SK-N-SH (cell line): ENCODE data around the gene PYCARD. TPM values are rescaled to one million over a fixed set of nuclear protein-coding genes. Genes with fewer than 3 reads are reported as not detected.
"Not testable (repeated sequence)": the region's sequence is repeated elsewhere in the genome, so short reads cannot be mapped to it uniquely, and the experiment has no call there.

Source experiments
- CTCF ChIA-PET: fragments of 300-600, 350-600 bp; formaldehyde crosslinking; extraction: SDS; loops from one replicate; lab custom pipeline; 2021; lab: Yijun Ruan, JAX
- POLR2A ChIA-PET: fragments of 350-600 bp; sonication (Branson Sonifier 250); formaldehyde crosslinking; extraction: SDS; loops from one replicate; lab custom pipeline; 2020; ENCODE audit warnings: antibody characterized with exemption, inconsistent platforms; lab: Yijun Ruan, JAX
- DNase-seq: peaks from one replicate; pipeline ENCODE4 v3.0.0; 2012
- H2AFZ ChIP-seq: fragments of 200-600 bp; sonication (generic); 2 replicates; pipeline ENCODE4 v1.8.1; 2016; ENCODE audit warnings: antibody characterized with exemption, mild to moderate bottlenecking, low read depth
- H3F3A ChIP-seq: fragments of 200-600 bp; sonication (generic); replicated peaks from 2 replicates; pipeline ENCODE3; 2016; ENCODE audit warnings: antibody characterized with exemption, mild to moderate bottlenecking; ENCODE audit not compliant: insufficient read depth
- H3K27ac ChIP-seq, 2 experiments: fragments of 200-500 bp in 1 of 2; fragments of 200-600 bp in 1 of 2; sonication (Bioruptor generic) in 1 of 2; sonication (generic), shearing (Covaris generic) in 1 of 2; 2 replicates each; pipeline versions ENCODE4 v1.5.1 to v1.6.1; 2014 to 2016; ENCODE audit warnings: low read depth in 2 of 2, inconsistent platforms in 1 of 2, low read length in 1 of 2, mild to moderate bottlenecking in 1 of 2, mixed read lengths in 1 of 2
- H3K27me3 ChIP-seq: fragments of 200-600 bp; sonication (generic), shearing (Covaris generic); 2 replicates; pipeline ENCODE4 v1.6.1; 2016; ENCODE audit warnings: mixed run types; ENCODE audit not compliant: insufficient read depth
- H3K36me3 ChIP-seq, 2 experiments: fragments of 200-500 bp in 1 of 2; fragments of 200-600 bp in 1 of 2; sonication (Bioruptor generic) in 1 of 2; sonication (generic) in 1 of 2; replicated peaks in 1 of 2; 2 replicates each; pipeline versions ENCODE3 to v1.5.1; 2014 to 2016; ENCODE audit warnings: low read length in 1 of 2, mild to moderate bottlenecking in 1 of 2; ENCODE audit not compliant: insufficient read depth in 2 of 2, control insufficient read depth in 1 of 2
- H3K4me1 ChIP-seq, 2 experiments: fragments of 200-500 bp in 1 of 2; fragments of 200-600 bp in 1 of 2; sonication (Bioruptor generic) in 1 of 2; sonication (generic), shearing (Covaris generic) in 1 of 2; 2 replicates each; pipeline versions ENCODE4 v1.5.1 to v1.6.1; 2014 to 2016; ENCODE audit warnings: low read depth in 1 of 2, low read length in 1 of 2, mixed run types in 1 of 2; ENCODE audit not compliant: insufficient read depth in 2 of 2, control insufficient read depth in 1 of 2
- H3K4me2 ChIP-seq: fragments of 200-600 bp; sonication (generic), shearing (Covaris generic); 2 replicates; pipeline ENCODE4 v1.6.1; 2017; ENCODE audit warnings: mixed run types
- H3K4me3 ChIP-seq, 2 experiments: fragments of 200-500 bp in 1 of 2; fragments of 200-600 bp in 1 of 2; sonication (Bioruptor generic) in 1 of 2; sonication (generic), shearing (Covaris generic) in 1 of 2; 2 replicates each; pipeline versions ENCODE4 v1.5.1 to v1.8.1; 2014 to 2016; ENCODE audit warnings: low read depth in 2 of 2, inconsistent platforms in 1 of 2, low read length in 1 of 2, mild to moderate bottlenecking in 1 of 2, mixed read lengths in 1 of 2, moderate library complexity in 1 of 2
- H3K79me2 ChIP-seq: fragments of 200-600 bp; sonication (generic); 2 replicates; pipeline ENCODE4 v1.8.1; 2017; ENCODE audit warnings: mild to moderate bottlenecking; ENCODE audit not compliant: insufficient read depth
- H3K9ac ChIP-seq: fragments of 200-600 bp; sonication (generic); 2 replicates; pipeline ENCODE4 v1.6.1; 2017; ENCODE audit warnings: mixed run types
- H3K9me2 ChIP-seq: fragments of 200-600 bp; sonication (generic); 2 replicates; pipeline ENCODE4 v1.6.1; 2017; ENCODE audit warnings: mixed run types
- H3K9me3 ChIP-seq: fragments of 200-600 bp; sonication (generic); 2 replicates; pipeline ENCODE4 v1.6.1; 2017; ENCODE audit warnings: mixed run types, mild to moderate bottlenecking, moderate library complexity
- H4K20me1 ChIP-seq: fragments of 200-600 bp; sonication (generic); 2 replicates; pipeline ENCODE4 v1.6.1; 2017; ENCODE audit warnings: mild to moderate bottlenecking, mixed run types; ENCODE audit not compliant: insufficient read depth
- EZH2phosphoT487 ChIP-seq: fragments of 200-600 bp; sonication (generic); IDR thresholded peaks from 2 replicates; pipeline ENCODE4 v1.6.1; 2017; ENCODE audit warnings: low read depth, mixed run types, mild to moderate bottlenecking, antibody characterized with exemption, moderate library complexity, borderline replicate concordance
- FOSL2 ChIP-seq: IDR thresholded peaks from 2 replicates; pipeline ENCODE4 v1.4.0; 2012; ENCODE audit warnings: low read depth, mild to moderate bottlenecking, moderate library complexity, borderline replicate concordance
- GABPA ChIP-seq: IDR thresholded peaks from 2 replicates; pipeline ENCODE4 v1.4.0; 2012; ENCODE audit warnings: low read depth, mild to moderate bottlenecking
- GATA2 ChIP-seq: sonication (generic); formaldehyde crosslinking; IDR thresholded peaks from 2 replicates; pipeline ENCODE4 v1.5.0; 2020; ENCODE audit warnings: mild to moderate bottlenecking, missing genetic modification reagents
- MAX ChIP-seq: IDR thresholded peaks from 2 replicates; pipeline ENCODE4 v1.4.0; 2012; ENCODE audit warnings: low read depth
- REST ChIP-seq: IDR thresholded peaks from 2 replicates; pipeline ENCODE4 v1.6.1; 2012; ENCODE audit warnings: mild to moderate bottlenecking, low read depth, low read length, moderate library complexity
- RFX5 ChIP-seq: IDR thresholded peaks from 2 replicates; pipeline ENCODE4 v1.6.1; 2012; ENCODE audit warnings: mild to moderate bottlenecking, improper control_type of control experiment, low read length
- USF1 ChIP-seq: IDR thresholded peaks from 2 replicates; pipeline ENCODE4 v1.4.0; 2012; ENCODE audit warnings: low read depth, borderline replicate concordance
- WGBS: methylation state at CpG from one replicate; pipeline ENCODE4 v1.1.6; 2017; ENCODE audit warnings: low lambda C conversion rate; 5-methylcytosine and 5-hydroxymethylcytosine counted together
- polyA plus RNA-seq, 3 experiments: library from polyadenylated mRNA; depleted of rRNA; stranded (reverse); fragments of >200 nt; gene quantifications; 2 replicates each; pipeline ENCODE4 v1.2.3, GENCODE V29; 2012

The PYCARD gene
- polyA plus RNA-seq, 1 of the 3 experiments (the other 2 are of a cell fraction), result 0.28 TPM

GRCh38 chr16:31246296-31246695 is 43.7 kb upstream of the PYCARD start:
- TF ChIP-seq USF1, result no peak
- no peak for TF ChIP-seq EZH2phosphoT487
- TF ChIP-seq RFX5, result no peak
- no peak for TF ChIP-seq GATA2 (CRISPR knock-in tag)
- TF ChIP-seq FOSL2, result no peak
- no peak for TF ChIP-seq REST
- no peak for TF ChIP-seq MAX
- TF ChIP-seq GABPA, result no peak
- ChIA-PET POLR2A (no interaction called here), CTCF (interaction anchor here (0.5 kb wide), 1 partner anchor 38 kb away, joined by 3 read pairs; no protein-coding TSS in a partner anchor)
- H3K4me1 ChIP-seq, result no peaks in the 10 kb centered on the region
- H3K4me3 ChIP-seq, result no peak overlapping the region
- H2AFZ ChIP-seq, result no peak overlapping the region
- H3K27me3 ChIP-seq, result peaks cover 75% of the 10 kb centered on the region
- no peak overlapping the region for H3K27ac ChIP-seq
- DNase-seq, result no peak
- H3K9ac ChIP-seq, result no peak overlapping the region
- 58% methylated on average over 3 of the region's 3 CpGs for WGBS
- no peak overlapping the region for H3K4me2 ChIP-seq
- H3K9me3 ChIP-seq, result no peaks in the 10 kb centered on the region
- H3K9me2 ChIP-seq, result no peaks in the 10 kb centered on the region
- H3K36me3 ChIP-seq, result no peaks in the 10 kb centered on the region
- no peaks in the 10 kb centered on the region for H3F3A ChIP-seq
- H4K20me1 ChIP-seq, result no peaks in the 10 kb centered on the region
- H3K79me2 ChIP-seq, result no peaks in the 10 kb centered on the region

- DNase-seq, H3F3A ChIP-seq, H2AFZ ChIP-seq, H3K9me3 ChIP-seq, H3K27ac ChIP-seq, H3K79me2 ChIP-seq, H3K4me3 ChIP-seq, H3K36me3 ChIP-seq, H3K9me2 ChIP-seq, POLR2A ChIA-PET, CTCF ChIA-PET, H3K4me1 ChIP-seq, H3K9ac ChIP-seq, H3K4me2 ChIP-seq, H4K20me1 ChIP-seq: not testable (repeated sequence)
- H3K27me3 ChIP-seq, result peaks cover 76% of the 10 kb centered on the region
- 36% methylated on average over 8 of the region's 8 CpGs for WGBS
These were observed 43.0 kb upstream of the PYCARD start for GRCh38 chr16:31245598-31245997.
